Femur (tissue), 1 donor: ENCODE results near the gene REEP5.
"Not testable (repeated sequence)": the region's sequence is repeated elsewhere in the genome, so short reads cannot be mapped to it uniquely, and the experiment has no call there.

ENCODE experiments used
- DNase-seq: peaks from one replicate; pipeline ENCODE4 v3.0.0-alpha.2; 2017

Gene REEP5

DNA sequence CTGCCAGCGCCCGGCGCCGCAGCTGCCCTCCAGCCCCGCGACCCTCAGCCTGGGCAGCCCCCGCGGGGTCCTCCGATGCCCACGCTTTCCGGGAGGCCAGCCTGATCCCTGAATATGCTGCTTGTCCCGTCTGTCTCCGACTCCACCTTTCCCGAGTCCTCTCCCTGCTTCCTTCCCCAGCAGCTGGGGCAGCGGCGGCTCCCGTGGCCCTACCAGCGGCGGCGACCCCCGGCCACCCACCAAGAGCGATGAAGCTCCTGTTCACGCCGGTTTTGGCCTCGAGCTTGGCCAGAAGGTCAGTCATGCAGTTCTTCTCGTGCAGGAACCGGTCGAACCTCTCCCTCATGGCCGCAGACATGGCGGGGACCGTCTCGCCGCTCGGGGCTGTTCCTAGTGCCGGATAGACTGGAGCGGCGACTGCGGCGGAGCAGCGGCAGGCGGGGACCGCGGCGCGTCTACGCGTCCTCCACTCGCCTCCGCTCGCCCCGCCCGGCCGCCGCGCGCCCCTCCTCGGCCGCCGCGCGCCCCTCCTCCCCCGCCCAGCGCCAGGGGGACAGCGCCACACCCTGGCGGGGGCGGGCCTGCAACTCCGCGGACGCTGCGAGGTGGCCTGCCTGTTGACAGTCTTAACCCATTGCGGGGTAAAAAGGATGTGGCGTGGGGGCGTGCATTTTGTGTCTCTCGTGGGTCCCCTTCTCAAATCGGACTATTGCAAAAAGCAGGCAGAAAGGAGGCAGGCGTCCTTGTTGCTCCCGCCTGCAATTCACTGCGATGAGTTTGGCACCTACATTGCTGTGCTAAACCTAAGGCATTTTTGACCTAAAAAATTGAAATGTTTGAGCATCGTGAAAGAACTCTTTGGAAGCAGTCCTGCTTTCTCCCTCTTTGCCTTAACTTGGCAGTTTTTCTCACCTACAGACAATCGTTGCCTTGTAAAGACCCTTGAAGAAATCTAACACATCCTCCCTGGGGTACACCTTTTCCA lies at the start of gene REEP5:
TSS of gene REEP5 (minus strand) at position 395 of the 985 bp plus-strand sequence. CDS start at position 358, 37 bp downstream.
- peak; percentile 91 for DNase-seq

- no peak for DNase-seq
Measured at GRCh38 chr5:112971276-112971675, 49.2 kb upstream of the REEP5 start.

- DNase-seq, result no peak
Measured at GRCh38 chr5:112968411-112969106, 46.5 kb upstream of the REEP5 start.

GRCh38 chr5:112967520-112968083 lies 45.6 kb upstream of the REEP5 start:
- DNase-seq, result no peak

- no peak for DNase-seq
Measured at GRCh38 chr5:112965733-112966306, 43.8 kb upstream of the REEP5 start.

DNA sequence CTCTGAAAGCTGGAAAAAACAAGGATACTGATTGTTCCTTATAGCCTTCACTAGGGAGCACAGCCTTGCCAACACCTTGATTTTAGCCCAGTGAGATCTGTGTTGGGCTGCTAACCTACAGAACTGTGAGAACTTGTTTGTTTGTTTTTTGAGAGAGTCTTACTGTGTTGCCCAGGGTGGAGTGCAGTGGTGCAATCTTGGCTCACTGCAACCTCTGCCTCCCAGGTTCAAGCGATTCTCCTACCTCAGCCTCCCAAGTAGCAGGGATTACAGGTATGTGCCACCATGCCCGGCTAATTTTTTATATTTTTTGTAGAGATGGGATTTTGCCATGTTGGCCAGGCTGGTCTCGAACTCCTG lies 41.3 kb upstream of the REEP5 start:
- not testable (repeated sequence) for DNase-seq

DNA sequence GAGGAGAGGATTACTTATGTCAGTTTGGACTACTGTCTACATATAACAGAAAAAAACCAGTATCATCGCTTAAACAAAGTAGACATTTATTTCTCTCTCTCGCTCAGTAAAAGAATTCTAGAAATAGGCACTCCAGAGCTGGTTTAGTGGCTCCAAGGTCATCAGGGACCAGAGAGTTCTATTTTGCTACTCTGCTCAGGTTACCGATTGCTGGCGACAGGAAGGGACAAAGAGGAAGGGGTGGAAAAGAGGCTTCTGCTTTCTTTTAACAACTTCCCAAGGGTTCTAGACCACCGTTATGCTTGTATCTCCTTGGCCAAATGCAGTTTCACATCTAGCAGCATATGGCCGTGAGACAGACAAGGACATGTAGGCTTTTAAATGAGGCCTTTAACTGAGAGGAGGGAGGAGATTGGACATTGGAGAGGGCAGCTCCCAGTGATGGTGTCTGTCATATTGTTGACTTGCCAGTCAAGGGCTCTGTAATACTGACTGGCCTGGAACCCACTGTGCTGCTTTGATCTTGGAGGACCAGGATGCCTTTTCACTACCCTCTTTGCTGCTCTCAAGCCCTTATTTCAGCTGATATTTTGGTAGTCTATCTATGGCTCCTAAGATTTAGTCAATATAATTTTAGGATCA lies 39.0 kb upstream of the REEP5 start:
- no peak for DNase-seq

DNA sequence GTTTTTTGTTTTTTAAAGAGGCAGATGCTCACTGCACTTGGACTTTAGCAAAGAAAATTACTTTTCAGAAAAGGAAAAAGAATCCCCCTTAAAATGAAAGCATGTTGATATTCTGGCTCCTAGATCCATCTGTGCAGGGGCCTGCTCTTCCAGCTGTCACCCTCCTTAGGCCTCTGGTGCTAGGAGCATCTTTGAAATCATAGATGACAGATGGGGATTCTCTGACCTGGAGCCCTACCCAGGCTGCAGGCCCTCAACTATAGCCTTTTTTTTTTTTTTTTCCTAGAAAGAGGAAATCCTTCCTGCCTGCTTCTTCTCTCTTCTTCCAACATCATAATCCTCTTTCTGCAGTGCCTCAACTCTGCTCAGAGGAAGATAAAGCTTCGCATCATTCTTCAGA lies 38.3 kb upstream of the REEP5 start:
- no peak for DNase-seq

DNA sequence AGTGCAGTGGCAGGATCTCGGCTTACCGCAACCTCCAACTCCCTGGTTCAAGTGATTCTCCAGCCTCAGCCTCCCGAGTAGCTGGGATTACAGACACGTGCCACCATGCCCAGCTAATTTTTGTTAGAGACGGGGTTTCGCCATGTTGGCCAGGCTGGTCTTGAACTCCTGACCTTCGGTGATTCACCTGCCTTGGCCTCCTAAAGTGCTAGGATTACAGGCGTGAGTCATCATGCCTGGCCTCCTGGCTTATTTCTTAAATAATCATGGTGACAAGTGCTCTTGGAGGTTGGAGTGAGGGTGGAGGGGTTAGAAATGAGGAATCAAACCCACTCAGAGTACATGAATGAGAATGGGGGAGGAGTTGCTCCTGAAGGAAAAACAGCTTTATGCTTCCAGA lies 37.8 kb upstream of the REEP5 start:
- not testable (repeated sequence) for DNase-seq

- peak; percentile 83 for DNase-seq
Measured at GRCh38 chr5:112958093-112959088, 36.4 kb upstream of the REEP5 start.

DNA sequence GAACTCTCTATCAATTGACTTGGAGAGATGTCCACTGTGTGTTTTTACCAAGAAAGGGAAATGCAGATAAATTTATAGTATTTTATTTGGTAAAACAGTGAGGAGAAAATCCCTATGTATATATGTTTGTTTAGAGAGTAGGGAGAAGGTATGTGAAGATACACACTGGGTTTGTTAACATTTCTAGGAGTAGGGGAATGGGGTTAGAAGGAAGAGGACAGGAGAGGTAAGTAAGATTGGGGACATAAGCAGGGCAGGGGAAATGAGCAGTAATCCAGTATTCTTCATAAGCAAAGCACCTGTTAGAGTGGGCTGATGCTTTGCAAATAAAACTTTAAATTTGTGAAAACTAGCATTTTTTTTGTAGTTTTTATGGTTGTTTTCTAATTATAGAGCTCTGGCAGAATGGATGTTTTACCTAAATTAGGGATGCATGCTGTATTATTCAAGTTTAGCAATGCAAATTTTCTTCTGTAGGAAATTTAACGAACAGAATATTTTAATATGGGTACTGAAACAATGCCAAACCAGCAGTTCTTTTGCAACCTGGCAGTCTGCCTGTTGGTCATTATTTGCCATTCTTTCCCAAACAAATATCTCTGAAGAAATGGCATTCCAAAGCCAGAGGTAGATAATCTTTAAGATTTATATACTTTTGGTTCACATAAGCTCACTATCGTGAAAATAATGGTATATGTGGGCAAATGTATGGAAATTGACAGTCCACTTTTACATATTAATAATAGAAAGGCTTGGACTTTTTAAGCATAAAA lies 35.2 kb upstream of the REEP5 start:
- no peak for DNase-seq

GRCh38 chr5:112956606-112957005 lies 34.6 kb upstream of the REEP5 start:
- no peak for DNase-seq

DNA sequence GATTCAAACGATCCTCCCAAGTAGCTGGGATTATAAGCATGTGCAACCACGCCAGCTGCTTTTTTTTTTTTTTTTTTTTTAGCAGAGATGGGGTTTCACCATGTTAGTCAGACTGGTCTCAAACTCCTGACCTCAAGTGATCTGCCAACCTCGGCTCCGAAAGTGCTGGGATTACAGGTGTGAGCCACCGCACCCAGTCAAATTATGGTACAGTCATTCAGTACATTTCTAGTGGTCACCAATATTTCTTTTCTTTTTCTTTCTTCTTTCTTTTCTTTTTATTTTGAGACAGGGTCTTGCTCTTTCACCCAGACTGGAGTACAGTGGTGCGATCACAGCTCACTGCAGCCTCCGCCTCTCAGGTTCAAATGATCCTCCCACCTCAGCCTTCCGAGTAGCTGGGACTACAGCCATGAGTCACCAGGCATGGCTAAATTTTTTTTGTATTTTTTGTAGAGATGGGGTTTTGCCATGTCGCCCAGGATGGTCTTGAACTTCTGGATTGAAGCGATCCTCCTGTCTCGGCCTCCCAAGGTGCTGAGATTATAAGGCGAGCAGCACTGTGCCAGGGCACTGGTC lies 29.2 kb upstream of the REEP5 start:
- no peak for DNase-seq

GRCh38 chr5:112948458-112948857 lies 26.4 kb upstream of the REEP5 start:
- DNase-seq, result no peak

DNA sequence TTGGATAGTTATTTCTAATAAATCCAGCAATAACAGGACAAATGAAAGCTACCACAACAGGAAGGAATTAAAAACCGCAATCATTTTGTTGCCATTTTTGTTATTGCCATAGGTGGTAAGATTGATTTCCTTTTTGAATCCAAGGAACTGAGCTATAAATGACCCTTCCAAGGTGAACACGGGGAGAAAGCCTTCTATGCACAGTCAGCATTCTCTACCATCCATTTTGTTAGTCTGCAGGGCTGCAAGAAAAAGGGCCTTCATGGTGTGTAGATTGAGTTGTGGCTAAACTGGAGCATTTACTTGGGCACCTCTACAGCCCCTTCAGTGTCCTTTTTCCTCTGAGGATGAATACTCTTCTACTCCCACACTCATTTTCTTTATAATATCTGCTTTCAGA lies 18.6 kb upstream of the REEP5 start:
- DNase-seq, result no peak

- no peak for DNase-seq
Measured at GRCh38 chr5:112938286-112938685, 16.3 kb upstream of the REEP5 start.

GRCh38 chr5:112935675-112936074 lies 13.6 kb upstream of the REEP5 start:
- no peak for DNase-seq

DNA sequence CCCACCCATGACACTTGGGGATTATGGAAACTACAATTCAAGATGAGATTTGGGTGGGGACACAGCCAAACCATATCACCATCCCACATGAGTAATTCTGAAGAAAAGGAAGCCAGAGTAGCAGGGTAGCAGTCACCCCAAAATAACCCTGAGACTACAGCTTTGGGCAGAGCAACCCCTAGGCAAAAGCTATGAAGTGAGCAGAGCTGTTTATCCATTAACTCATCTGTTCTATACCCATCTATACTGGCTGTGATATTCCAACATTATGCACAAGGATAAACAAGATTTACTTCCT lies 12.3 kb upstream of the REEP5 start:
- DNase-seq, result no peak

- no peak for DNase-seq
Measured at GRCh38 chr5:112933651-112934365, 11.8 kb upstream of the REEP5 start.

- no peak for DNase-seq
Measured at GRCh38 chr5:112933105-112933504, 11.1 kb upstream of the REEP5 start.
